Mesothelial cell of epicardium (in vitro differentiated cells): Measurements from ENCODE around the gene ATG13. TPM values are rescaled to one million over a fixed set of nuclear protein-coding genes. Genes with fewer than 3 reads are reported as not detected.

Experiments used
- DNase-seq, 2 experiments: peaks; one replicate each; pipeline ENCODE4 v3.0.0; 2021; ENCODE audit warnings: low spot score in 2 of 2; ENCODE audit not compliant: unreplicated experiment in 2 of 2
- H3K27ac Mint-ChIP-seq: 2 replicates; pipeline ENCODE4 v1.8.0; 2021; ENCODE audit warnings: mixed read lengths
- H3K27me3 Mint-ChIP-seq: 2 replicates; pipeline ENCODE4 v1.8.0; 2021; ENCODE audit warnings: low read depth, mixed read lengths
- H3K36me3 Mint-ChIP-seq: 2 replicates; pipeline ENCODE4 v1.8.0; 2021; ENCODE audit warnings: mixed read lengths
- H3K4me1 Mint-ChIP-seq: 2 replicates; pipeline ENCODE4 v1.8.0; 2021; ENCODE audit warnings: mixed read lengths
- H3K4me3 Mint-ChIP-seq: 2 replicates; pipeline ENCODE4 v1.8.0; 2021; ENCODE audit warnings: mild to moderate bottlenecking, moderate library complexity, mixed read lengths
- H3K9me3 Mint-ChIP-seq: 2 replicates; pipeline ENCODE4 v1.8.0; 2021; ENCODE audit warnings: mixed read lengths
- total RNA-seq: library from RNA; stranded (reverse); gene quantifications from 3 replicates; pipeline ENCODE4 v1.2.1, GENCODE V29; 2021
- TF ChIP-seq, protein P1 (sequence below): fragments of 200-600 bp; sonication (generic); IDR thresholded peaks from one replicate; pipeline ENCODE4 v1.5.0; 2021; ENCODE audit warnings: antibody characterized with exemption; ENCODE audit not compliant: unreplicated experiment

Gene ATG13
- total RNA-seq, 1 donor from 2014 or later = 67.8 TPM

DNA sequence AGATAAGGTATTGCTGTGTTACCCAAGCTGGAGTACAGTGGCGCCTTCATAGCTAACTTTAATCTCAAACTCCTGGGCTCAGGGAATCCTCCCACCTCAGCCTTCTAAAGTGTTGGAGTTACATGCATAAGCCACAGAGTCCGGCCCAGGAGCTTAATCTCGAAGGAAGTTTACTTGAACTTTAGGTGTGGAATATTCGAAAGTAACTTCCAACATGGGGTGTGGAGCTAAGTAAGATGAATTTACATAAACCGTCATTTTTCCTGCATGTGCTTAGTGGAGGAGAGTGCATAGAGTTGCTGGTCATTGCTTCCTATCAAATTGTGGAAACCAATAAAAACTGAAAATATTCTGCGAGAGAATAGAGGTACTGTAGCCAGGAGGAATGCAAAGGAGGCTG is 1.5 kb downstream of the ATG13 start:
- TF ChIP-seq, protein P1, sequence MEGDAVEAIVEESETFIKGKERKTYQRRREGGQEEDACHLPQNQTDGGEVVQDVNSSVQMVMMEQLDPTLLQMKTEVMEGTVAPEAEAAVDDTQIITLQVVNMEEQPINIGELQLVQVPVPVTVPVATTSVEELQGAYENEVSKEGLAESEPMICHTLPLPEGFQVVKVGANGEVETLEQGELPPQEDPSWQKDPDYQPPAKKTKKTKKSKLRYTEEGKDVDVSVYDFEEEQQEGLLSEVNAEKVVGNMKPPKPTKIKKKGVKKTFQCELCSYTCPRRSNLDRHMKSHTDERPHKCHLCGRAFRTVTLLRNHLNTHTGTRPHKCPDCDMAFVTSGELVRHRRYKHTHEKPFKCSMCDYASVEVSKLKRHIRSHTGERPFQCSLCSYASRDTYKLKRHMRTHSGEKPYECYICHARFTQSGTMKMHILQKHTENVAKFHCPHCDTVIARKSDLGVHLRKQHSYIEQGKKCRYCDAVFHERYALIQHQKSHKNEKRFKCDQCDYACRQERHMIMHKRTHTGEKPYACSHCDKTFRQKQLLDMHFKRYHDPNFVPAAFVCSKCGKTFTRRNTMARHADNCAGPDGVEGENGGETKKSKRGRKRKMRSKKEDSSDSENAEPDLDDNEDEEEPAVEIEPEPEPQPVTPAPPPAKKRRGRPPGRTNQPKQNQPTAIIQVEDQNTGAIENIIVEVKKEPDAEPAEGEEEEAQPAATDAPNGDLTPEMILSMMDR = no peak
- Mint-ChIP-seq H3K27me3 (no peaks in the 10 kb centered on the region), H3K4me1 (peaks cover 25% of the 10 kb centered on the region), H3K27ac (peak overlapping the region; percentile 100), H3K36me3 (peaks cover 15% of the 10 kb centered on the region), H3K9me3 (no peaks in the 10 kb centered on the region), H3K4me3 (peak overlapping the region; percentile 98)
- DNase-seq = no peak

DNA sequence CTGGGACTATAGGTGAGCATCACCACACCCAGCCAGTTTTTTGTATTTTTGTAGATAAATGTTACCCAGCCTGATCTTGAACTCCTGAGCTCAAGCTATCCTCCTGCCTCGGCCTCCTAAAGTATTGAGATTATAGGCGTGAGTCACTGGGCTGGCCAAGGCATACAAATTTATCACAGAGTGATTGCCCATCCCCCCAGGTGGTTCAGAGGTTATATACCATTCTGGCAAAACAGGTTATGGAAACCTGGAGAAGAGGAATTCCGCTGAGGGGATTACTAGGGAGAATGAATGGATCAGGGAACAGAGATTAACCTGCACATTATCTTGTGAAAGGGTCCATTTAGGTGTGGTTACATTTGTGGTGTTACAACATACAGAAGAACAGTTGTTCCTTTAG is 8.1 kb downstream of the ATG13 start:
- H3K36me3 Mint-ChIP-seq = peaks cover 35% of the 10 kb centered on the region
- no peaks in the 10 kb centered on the region for H3K4me1 Mint-ChIP-seq
- H3K27me3 Mint-ChIP-seq = no peaks in the 10 kb centered on the region
- no peak overlapping the region for H3K27ac Mint-ChIP-seq
- no peak overlapping the region for H3K4me3 Mint-ChIP-seq
- no peaks in the 10 kb centered on the region for H3K9me3 Mint-ChIP-seq
- TF ChIP-seq, protein P1 = no peak
- DNase-seq = no peak

DNA sequence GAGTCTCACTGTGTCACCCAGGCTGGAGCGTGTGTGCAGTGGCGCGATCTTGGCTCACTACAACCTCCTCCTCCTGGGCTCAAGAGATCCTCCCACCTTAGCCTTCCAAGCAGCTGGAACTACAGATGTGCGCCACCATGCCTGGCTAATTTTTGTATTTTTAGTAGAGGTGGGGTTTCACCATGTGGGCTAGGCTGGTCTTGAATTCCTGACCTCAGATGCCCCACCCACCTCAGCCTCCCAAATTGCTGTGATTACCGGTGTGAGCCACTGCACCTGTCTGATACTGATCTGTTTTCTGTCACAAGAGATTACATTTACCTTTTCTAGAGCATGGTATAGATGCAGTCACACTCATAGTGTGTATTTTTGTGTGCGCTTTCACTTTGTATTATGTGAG is 11.6 kb downstream of the ATG13 start:
- no peak overlapping the region for H3K4me3 Mint-ChIP-seq
- H3K36me3 Mint-ChIP-seq = peaks cover 26% of the 10 kb centered on the region
- H3K27me3 Mint-ChIP-seq = no peaks in the 10 kb centered on the region
- no peaks in the 10 kb centered on the region for H3K9me3 Mint-ChIP-seq
- TF ChIP-seq, protein P1 = no peak
- H3K27ac Mint-ChIP-seq = peak overlapping the region; percentile 48
- no peak for DNase-seq
- no peaks in the 10 kb centered on the region for H3K4me1 Mint-ChIP-seq

DNA sequence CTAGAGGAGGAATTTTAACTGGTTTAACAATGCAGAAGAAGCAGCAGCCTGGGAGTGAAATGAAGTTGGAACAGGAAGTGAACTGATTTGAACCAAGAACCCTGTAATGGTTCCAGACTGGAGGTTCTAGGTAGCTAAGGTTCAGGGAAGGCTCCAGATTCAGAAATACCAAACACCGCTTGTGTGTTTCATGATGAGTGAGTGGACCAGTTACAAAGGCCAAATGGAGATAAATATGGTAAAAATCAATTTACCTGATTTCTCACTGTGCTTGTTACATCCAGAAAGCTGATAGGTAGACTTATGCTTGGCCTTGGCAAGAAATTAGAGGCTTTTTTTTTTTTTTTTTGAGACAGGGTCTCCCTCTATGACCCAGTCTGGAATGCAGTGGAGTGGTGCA is 12.9 kb downstream of the ATG13 start:
- DNase-seq = no peak
- Mint-ChIP-seq H3K9me3 (no peaks in the 10 kb centered on the region), H3K36me3 (peaks cover 18% of the 10 kb centered on the region), H3K27ac (no peak overlapping the region), H3K4me1 (no peaks in the 10 kb centered on the region), H3K27me3 (no peaks in the 10 kb centered on the region), H3K4me3 (no peak overlapping the region)
- TF ChIP-seq, protein P1 = no peak

DNA sequence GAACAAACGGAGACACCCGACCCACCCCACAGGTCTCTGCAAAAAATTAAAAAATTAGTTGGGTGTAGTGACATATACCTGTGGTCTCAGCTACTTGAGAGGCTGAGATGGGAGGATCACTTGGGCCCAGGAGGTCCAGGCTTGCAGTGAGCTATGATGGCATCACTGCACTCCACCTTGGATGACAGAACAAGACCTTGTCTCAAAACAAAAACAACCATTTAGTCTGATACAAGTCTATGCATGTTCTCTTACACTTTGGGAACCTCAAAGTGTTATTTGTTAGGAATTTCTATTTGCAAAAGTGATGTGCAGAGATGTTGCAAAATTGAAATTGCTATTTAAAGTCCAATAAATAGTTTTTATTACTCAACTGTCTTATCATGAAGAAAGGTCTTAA is 14.3 kb downstream of the ATG13 start:
- DNase-seq = no peak
- H3K4me3 Mint-ChIP-seq = no peak overlapping the region
- H3K27ac Mint-ChIP-seq = no peak overlapping the region
- no peaks in the 10 kb centered on the region for H3K27me3 Mint-ChIP-seq
- TF ChIP-seq, protein P1 = no peak
- H3K36me3 Mint-ChIP-seq = peaks cover 8% of the 10 kb centered on the region
- H3K9me3 Mint-ChIP-seq = no peaks in the 10 kb centered on the region
- H3K4me1 Mint-ChIP-seq = no peaks in the 10 kb centered on the region

DNA sequence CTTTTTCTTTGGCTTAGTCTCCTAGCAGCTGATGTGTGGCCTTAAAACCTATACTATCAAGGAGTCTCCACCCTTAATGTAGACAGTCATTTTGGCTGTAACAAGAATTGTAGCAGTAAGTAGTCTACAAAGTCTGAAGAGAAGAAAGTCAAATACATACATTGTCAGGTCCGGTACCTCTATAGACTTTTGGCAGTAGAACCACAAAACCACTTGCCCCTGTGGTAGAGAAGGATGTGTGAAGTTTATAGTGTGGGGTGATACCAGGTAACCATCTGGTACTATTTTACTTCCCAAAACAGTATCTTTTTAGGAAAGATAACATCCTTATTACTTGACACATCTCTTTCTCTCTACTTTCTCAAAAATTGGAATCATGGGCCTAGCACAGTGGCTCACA is 15.1 kb downstream of the ATG13 start:
- Mint-ChIP-seq H3K27me3 (no peaks in the 10 kb centered on the region), H3K4me1 (no peaks in the 10 kb centered on the region), H3K9me3 (no peaks in the 10 kb centered on the region), H3K27ac (no peak overlapping the region), H3K36me3 (peaks cover 7% of the 10 kb centered on the region), H3K4me3 (no peak overlapping the region)
- TF ChIP-seq, protein P1 = no peak
- no peak for DNase-seq
